ENCODE results near the gene EDIL3. TPM values are rescaled to one million over a fixed set of nuclear protein-coding genes. Genes with fewer than 3 reads are reported as not detected.

Gene EDIL3
- total RNA-seq, 1 experiment from 2014 or later: not detected

DNA sequence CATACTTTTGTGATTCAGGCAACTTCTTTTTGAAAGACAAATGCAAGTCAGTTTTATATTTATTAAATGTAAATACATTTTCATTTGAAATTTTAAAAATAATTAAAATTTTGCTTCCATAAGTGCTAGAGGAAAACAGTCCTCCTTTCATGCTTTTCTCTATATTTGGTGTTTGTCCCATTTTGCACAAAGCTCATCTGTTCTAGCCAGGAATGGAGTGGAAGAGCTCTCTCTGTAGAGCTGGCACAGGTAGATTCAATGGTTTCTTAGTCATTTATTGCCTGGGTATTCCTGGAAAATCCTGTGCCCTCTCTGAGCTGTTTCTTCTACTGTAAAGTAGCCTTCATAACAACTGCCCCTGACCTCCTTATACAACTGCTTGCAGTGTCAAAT lies 396.4 kb downstream of the EDIL3 start:
- no peak for DNase-seq
- POLR2A ChIA-PET: no interaction called here
- Mint-ChIP-seq H3K36me3 (ENCODE audit: insufficient read depth, unreplicated experiment) (no peaks in the 10 kb centered on the region), H3K4me3 (ENCODE audit: unreplicated experiment) (no peak overlapping the region), H3K9me3 (ENCODE audit: unreplicated experiment) (no peaks in the 10 kb centered on the region), H3K27ac (ENCODE audit: unreplicated experiment) (no peak overlapping the region), H3K4me1 (ENCODE audit: low read depth, unreplicated experiment) (no peaks in the 10 kb centered on the region), H3K27me3 (ENCODE audit: insufficient read depth, unreplicated experiment) (peaks cover 2% of the 10 kb centered on the region)
- intact Hi-C loops (cut with micrococcal nuclease; ENCODE audit: unreplicated experiment): no loop called here
- H3K36me3 ChIP-seq (ENCODE audit: control insufficient read depth, insufficient read depth, low read length): no peaks in the 10 kb centered on the region
- TF ChIP-seq, protein P1, sequence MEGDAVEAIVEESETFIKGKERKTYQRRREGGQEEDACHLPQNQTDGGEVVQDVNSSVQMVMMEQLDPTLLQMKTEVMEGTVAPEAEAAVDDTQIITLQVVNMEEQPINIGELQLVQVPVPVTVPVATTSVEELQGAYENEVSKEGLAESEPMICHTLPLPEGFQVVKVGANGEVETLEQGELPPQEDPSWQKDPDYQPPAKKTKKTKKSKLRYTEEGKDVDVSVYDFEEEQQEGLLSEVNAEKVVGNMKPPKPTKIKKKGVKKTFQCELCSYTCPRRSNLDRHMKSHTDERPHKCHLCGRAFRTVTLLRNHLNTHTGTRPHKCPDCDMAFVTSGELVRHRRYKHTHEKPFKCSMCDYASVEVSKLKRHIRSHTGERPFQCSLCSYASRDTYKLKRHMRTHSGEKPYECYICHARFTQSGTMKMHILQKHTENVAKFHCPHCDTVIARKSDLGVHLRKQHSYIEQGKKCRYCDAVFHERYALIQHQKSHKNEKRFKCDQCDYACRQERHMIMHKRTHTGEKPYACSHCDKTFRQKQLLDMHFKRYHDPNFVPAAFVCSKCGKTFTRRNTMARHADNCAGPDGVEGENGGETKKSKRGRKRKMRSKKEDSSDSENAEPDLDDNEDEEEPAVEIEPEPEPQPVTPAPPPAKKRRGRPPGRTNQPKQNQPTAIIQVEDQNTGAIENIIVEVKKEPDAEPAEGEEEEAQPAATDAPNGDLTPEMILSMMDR (IDR thresholded peaks at IDR 0.05; ENCODE audit: insufficient read depth in 1 of 2, low read depth in 1 of 2, low read length in 1 of 2, severe bottlenecking in 1 of 2, unreplicated experiment in 1 of 2): no peak
- CTCF ChIA-PET: no interaction called here
- H3K4me1 ChIP-seq: no peaks in the 10 kb centered on the region
- no peaks in the 10 kb centered on the region for H3K27me3 ChIP-seq (replicated peaks; ENCODE audit: control insufficient read depth, insufficient read depth, low read length)
- H3K4me3 ChIP-seq (ENCODE audit: low read depth, low read length): no peak overlapping the region
- H3K9me3 ChIP-seq: no peaks in the 10 kb centered on the region
- no TSS peak for BruUV-seq (replicated peaks)

- no peaks in the 10 kb centered on the region for H3K36me3 ChIP-seq (ENCODE audit: control insufficient read depth, insufficient read depth, low read length)
Measured at GRCh38 chr5:83987513-83988292, 397.0 kb downstream of the EDIL3 start.

DNA sequence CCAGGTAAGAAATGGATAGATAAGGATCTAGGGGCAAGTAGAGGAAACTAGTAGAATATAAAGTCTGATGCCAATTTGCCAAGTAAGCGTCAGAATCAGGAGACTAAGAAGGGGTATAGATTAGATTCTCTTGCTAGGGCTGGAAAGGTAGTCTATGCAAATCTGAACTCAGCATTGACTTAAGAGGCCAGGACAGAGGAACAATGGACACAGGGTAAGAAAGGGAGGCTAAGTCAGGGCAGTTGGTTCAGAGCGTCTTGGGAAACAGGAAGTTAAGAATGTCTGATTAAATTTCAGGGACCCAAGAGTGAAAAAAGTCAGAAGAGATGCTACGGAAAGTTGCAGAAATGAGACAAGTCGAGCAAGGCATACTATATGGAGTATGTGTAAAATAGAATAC lies 400.8 kb downstream of the EDIL3 start:
- ChIA-PET CTCF (no interaction called here), POLR2A (no interaction called here)
- Mint-ChIP-seq H3K4me3 (ENCODE audit: unreplicated experiment) (no peak overlapping the region), H3K9me3 (ENCODE audit: unreplicated experiment) (no peaks in the 10 kb centered on the region), H3K4me1 (ENCODE audit: low read depth, unreplicated experiment) (no peaks in the 10 kb centered on the region), H3K27me3 (ENCODE audit: insufficient read depth, unreplicated experiment) (no peaks in the 10 kb centered on the region), H3K36me3 (ENCODE audit: insufficient read depth, unreplicated experiment) (no peaks in the 10 kb centered on the region), H3K27ac (ENCODE audit: unreplicated experiment) (no peak overlapping the region)
- Histone ChIP-seq H3K4me1 (no peaks in the 10 kb centered on the region), H3K27me3 (replicated peaks; ENCODE audit: control insufficient read depth, insufficient read depth, low read length) (no peaks in the 10 kb centered on the region), H3K4me3 (ENCODE audit: low read depth, low read length) (no peak overlapping the region), H3K36me3 (ENCODE audit: control insufficient read depth, insufficient read depth, low read length) (no peaks in the 10 kb centered on the region), H3K9me3 (no peaks in the 10 kb centered on the region)
- DNase-seq: no peak
- intact Hi-C loops (cut with micrococcal nuclease; ENCODE audit: unreplicated experiment): no loop called here
- TF ChIP-seq, protein P1 (IDR thresholded peaks at IDR 0.05; ENCODE audit: insufficient read depth in 1 of 2, low read depth in 1 of 2, low read length in 1 of 2, severe bottlenecking in 1 of 2, unreplicated experiment in 1 of 2): no peak
- BruUV-seq (replicated peaks): no TSS peak

More at GRCh38 chr5:83987513-83988292, 397.0 kb downstream of the EDIL3 start:
- Histone ChIP-seq H3K9me3 (no peaks in the 10 kb centered on the region), H3K27me3 (replicated peaks; ENCODE audit: control insufficient read depth, insufficient read depth, low read length) (no peaks in the 10 kb centered on the region), H3K4me1 (no peaks in the 10 kb centered on the region), H3K4me3 (ENCODE audit: low read depth, low read length) (no peak overlapping the region)
- no TSS peak for BruUV-seq (replicated peaks)
- H3K4me1 Mint-ChIP-seq (ENCODE audit: low read depth, unreplicated experiment): no peaks in the 10 kb centered on the region
- TF ChIP-seq, protein P1 (IDR thresholded peaks at IDR 0.05; ENCODE audit: insufficient read depth in 1 of 2, low read depth in 1 of 2, low read length in 1 of 2, severe bottlenecking in 1 of 2, unreplicated experiment in 1 of 2): no peak
- H3K36me3 Mint-ChIP-seq (ENCODE audit: insufficient read depth, unreplicated experiment): no peaks in the 10 kb centered on the region
- no peak overlapping the region for H3K4me3 Mint-ChIP-seq (ENCODE audit: unreplicated experiment)
- POLR2A ChIA-PET: no interaction called here
- no peaks in the 10 kb centered on the region for H3K9me3 Mint-ChIP-seq (ENCODE audit: unreplicated experiment)
- H3K27ac Mint-ChIP-seq (ENCODE audit: unreplicated experiment): no peak overlapping the region
- CTCF ChIA-PET: no interaction called here
- no peak for DNase-seq
- H3K27me3 Mint-ChIP-seq (ENCODE audit: insufficient read depth, unreplicated experiment): peaks cover 2% of the 10 kb centered on the region
- intact Hi-C loops (cut with micrococcal nuclease; ENCODE audit: unreplicated experiment): no loop called here
